Tongue (tissue), 3 donors: Measurements from ENCODE around the gene ZNF609. TPM values are rescaled to one million over a fixed set of nuclear protein-coding genes. Genes with fewer than 3 reads are reported as not detected.

Experiments used
- DNase-seq: peaks from one replicate; pipeline ENCODE4 v3.0.0-alpha.2; 2015
- small RNA-seq: library from RNA; depleted of rRNA; stranded (forward); fragments of <200 nt; gene quantifications from one replicate; pipeline ENCODE3, GENCODE V24; 2014; ENCODE audit warnings: low replicate concordance
- total RNA-seq: library from RNA; depleted of rRNA; stranded (reverse); fragments of >200 nt; gene quantifications from one replicate; pipeline ENCODE4 v1.2.3, GENCODE V29; 2014

The ZNF609 gene
- total RNA-seq, 1 donor from 2014 or later, result 19.6 TPM

GRCh38 chr15:64731805-64732151 lies 271.4 kb downstream of the ZNF609 start:
- no peak for DNase-seq

- DNase-seq, result no peak
These were observed 271.9 kb downstream of the ZNF609 start for GRCh38 chr15:64732156-64732860.

Small RNA genes lying within 50 kb of the gene (small RNA-seq; reads per million reads assigned to genes)
- gene AC100830.2, result not detected
- not detected for gene RF00019
- not detected for gene RNU6-549P

Other genes with a start within 250 kb of the ZNF609 start
- 18.8 TPM for gene CSNK1G1, start 104.4 kb upstream of the ZNF609 start, total RNA-seq
- gene PCLAF, start 79.1 kb upstream of the ZNF609 start, total RNA-seq, result 12.0 TPM
- 16.6 TPM for gene TRIP4, start 72.7 kb upstream of the ZNF609 start, total RNA-seq